B cell (primary cell): ENCODE data around the gene MFAP5.

Experiments used
- CTCF ChIP-seq: fragments of 200-600 bp; IDR thresholded peaks from one replicate; pipeline ENCODE4 v1.8.0; 2022; ENCODE audit warnings: antibody characterized with exemption, mild to moderate bottlenecking
- EZH2 ChIP-seq: IDR thresholded peaks from 2 replicates; pipeline ENCODE4 v1.6.1; 2012; ENCODE audit warnings: borderline replicate concordance, low read depth, mild to moderate bottlenecking, moderate library complexity, low read length; ENCODE audit not compliant: insufficient read depth, poor library complexity, severe bottlenecking

- TF ChIP-seq CTCF (no peak), EZH2 (no peak)
Measured at GRCh38 chr12:8697120-8697475, 34.5 kb upstream of the MFAP5 start.
